Renal pelvis (tissue), 4 donors: ENCODE results near the gene TTC28. TPM values are rescaled to one million over a fixed set of nuclear protein-coding genes. Genes with fewer than 3 reads are reported as not detected.
"Not testable (repeated sequence)": the region's sequence is repeated elsewhere in the genome, so short reads cannot be mapped to it uniquely, and the experiment has no call there.

Source experiments
- DNase-seq: peaks from one replicate; pipeline ENCODE4 v3.0.0-alpha.2; 2013
- polyA plus RNA-seq, 3 donors: library from polyadenylated mRNA; unstranded; fragments of 120-200 nt; gene quantifications; one replicate each; pipeline ENCODE4 v1.2.1, GENCODE V29; 2013; ENCODE audit not compliant: insufficient read length in 3 of 3

Gene TTC28
- polyA plus RNA-seq, 3 donors: 31.4 to 47.3 (median 36.4) TPM

GRCh38 chr22:28500006-28500405 is 179.6 kb downstream of the TTC28 start:
- no peak for DNase-seq

- no peak for DNase-seq
These were observed 181.6 kb downstream of the TTC28 start for GRCh38 chr22:28498044-28498443.

- DNase-seq: no peak
These were observed 182.5 kb downstream of the TTC28 start for GRCh38 chr22:28497188-28497587.

DNA sequence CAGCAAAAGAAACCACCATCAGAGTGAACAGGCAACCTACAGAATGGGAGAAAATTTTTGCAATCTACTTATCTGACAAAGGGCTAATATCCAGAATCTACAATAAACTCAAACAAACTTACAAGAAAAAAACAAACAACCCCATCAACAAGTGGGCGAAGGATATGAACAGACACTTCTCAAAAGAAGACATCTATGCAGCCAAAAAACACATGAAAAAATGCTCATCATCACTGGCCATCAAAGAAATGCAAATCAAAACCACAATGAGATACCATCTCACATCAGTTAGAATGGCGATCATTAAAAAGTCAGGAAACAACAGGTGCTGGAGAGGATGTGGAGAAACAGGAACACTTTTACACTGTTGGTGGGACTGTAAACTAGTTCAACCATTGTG is 188.4 kb downstream of the TTC28 start:
- DNase-seq: not testable (repeated sequence)

- DNase-seq: no peak
These were observed 190.8 kb downstream of the TTC28 start for GRCh38 chr22:28488825-28489224.

GRCh38 chr22:28484662-28485061 is 195.0 kb downstream of the TTC28 start:
- no peak for DNase-seq

- DNase-seq: no peak
These were observed 197.9 kb downstream of the TTC28 start for GRCh38 chr22:28481725-28482124.

GRCh38 chr22:28480000-28480715 is 199.5 kb downstream of the TTC28 start:
- DNase-seq: peak; percentile 24

DNA sequence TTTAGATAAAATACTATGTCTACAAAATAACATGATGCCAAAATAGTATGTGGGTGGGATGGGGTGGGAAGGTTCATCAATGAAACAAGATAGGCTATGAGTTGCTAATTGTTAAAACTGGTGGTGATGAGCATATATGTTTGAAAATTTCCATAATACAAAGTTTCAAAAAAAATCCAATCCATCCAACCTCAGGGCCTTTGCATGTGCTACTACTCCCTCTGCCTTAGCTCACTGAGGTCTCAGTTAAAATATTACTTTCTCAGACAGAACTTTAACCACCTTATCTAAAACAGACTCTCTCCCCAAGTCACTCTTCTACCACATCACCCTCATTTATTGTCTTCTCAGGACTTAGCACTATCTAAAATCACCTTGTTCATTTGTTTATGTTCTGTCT is 201.1 kb downstream of the TTC28 start:
- no peak for DNase-seq

GRCh38 chr22:28477556-28477955 is 202.1 kb downstream of the TTC28 start:
- DNase-seq: no peak

GRCh38 chr22:28474330-28474729 is 205.3 kb downstream of the TTC28 start:
- no peak for DNase-seq

DNA sequence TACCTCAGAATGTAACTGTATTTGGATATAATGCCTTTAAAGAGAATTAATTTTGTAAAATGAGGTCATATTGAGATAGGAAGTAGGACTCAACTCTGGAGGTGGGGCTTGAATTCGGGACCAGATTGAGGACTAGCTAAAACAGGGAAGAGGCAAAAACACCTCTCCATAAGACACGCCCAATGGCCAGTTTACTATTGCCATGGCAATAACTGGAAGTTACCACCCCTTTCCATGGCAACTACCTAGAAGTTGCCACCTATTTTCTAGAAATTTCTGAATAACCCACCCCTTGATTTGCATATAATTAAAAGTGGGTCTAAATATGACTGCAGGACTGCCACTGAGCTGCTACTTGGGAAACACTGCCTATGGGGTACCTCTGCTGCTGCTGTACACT is 206.4 kb downstream of the TTC28 start:
- DNase-seq: no peak

DNA sequence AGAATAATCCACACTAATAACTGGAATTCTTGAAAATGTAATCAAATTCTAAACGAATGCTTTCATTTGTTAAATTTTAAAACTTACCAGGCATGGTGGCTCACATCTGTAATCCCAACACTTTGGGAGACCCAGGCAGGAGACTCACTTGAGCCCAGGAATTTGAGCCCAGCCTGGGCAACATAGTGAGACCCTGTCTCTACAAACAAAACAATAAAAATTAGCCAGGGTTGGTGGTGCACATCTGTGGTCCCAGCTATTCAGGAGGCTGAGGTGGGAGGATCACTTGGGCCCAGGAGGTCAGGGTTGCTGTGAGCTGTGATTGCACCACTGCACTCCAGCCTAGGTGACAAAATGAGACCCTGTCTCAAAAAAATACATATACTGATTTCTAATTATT is 212.6 kb downstream of the TTC28 start:
- DNase-seq: not testable (repeated sequence)

GRCh38 chr22:28466399-28466798 is 213.2 kb downstream of the TTC28 start:
- no peak for DNase-seq

- no peak for DNase-seq
These were observed 213.8 kb downstream of the TTC28 start for GRCh38 chr22:28465841-28466240.

GRCh38 chr22:28464127-28464526 is 215.5 kb downstream of the TTC28 start:
- DNase-seq: no peak

DNA sequence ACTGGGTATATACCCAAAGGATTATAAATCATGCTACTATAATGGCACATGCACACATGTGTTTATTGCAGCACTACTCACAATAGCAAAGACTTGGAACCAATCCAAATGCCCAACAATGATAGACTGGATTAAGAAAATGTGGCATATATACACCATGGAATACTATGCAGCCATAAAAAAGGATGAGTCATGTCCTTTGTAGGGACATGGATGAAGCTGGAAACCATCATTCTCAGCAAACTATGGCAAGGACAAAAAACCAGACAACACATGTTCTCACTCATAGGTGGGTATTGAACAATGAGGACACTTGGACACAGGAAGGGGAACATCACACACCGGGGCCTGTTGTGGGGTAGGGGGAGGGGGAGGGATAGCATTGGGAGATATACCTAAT is 216.2 kb downstream of the TTC28 start:
- not testable (repeated sequence) for DNase-seq

GRCh38 chr22:28462901-28463300 is 216.7 kb downstream of the TTC28 start:
- DNase-seq: no peak

GRCh38 chr22:28462041-28462440 is 217.6 kb downstream of the TTC28 start:
- DNase-seq: no peak

GRCh38 chr22:28454431-28455064 is 225.1 kb downstream of the TTC28 start:
- DNase-seq: no peak

DNA sequence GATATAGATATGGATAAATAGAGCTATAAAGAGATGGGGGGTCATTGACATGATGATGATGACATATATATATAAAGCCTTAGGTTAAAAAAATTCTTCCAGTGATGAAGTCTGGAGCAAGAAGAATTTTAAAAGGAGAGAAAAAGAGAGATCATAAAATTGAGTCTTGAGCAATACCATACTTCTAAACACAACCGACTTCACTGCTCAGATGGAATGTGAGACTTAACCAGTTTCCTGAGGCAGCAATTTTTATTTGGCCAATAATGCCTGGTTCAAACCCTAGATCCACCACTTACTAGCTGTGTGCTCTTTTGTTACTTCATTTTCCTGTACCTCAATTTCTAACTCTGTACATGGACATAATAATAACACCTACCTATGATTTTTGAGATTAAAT is 229.5 kb downstream of the TTC28 start:
- DNase-seq: no peak

DNA sequence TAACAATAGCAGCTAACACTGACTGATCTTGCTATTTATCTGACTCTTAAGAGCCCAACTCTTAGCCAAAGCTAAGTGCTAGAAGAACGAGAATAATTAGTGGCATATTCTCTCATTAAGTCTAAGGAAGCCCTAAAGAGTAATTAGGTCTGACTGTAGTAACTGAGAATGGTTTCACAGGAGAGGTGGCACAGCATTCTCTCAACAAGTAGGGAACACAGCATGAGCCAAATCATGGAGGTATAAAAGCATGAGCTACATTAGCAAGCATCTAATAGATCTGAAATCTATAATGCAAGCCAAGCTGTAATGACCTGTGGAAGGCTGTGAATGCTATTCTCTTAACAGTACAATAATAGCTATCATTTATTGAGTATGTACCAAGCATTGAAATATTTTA is 230.6 kb downstream of the TTC28 start:
- DNase-seq: no peak

GRCh38 chr22:28448625-28449024 is 231.0 kb downstream of the TTC28 start:
- DNase-seq: no peak

- DNase-seq: no peak
These were observed 235.0 kb downstream of the TTC28 start for GRCh38 chr22:28444659-28445058.
